HepG2 (cell line): Measurements from ENCODE around the gene MLYCD. TPM values are rescaled to one million over a fixed set of nuclear protein-coding genes. Genes with fewer than 3 reads are reported as not detected.

Experiments used
- CHCHD3 ChIP-seq: sonication (generic); formaldehyde crosslinking; IDR thresholded peaks from 2 replicates; pipeline ENCODE4 v1.8.0; 2022; ENCODE audit warnings: mild to moderate bottlenecking, missing genetic modification reagents, moderate library complexity
- KDM3A ChIP-seq: IDR thresholded peaks from 2 replicates; pipeline ENCODE4 v1.6.1; 2018; ENCODE audit warnings: low read depth, missing compliant biosample characterization
- MAZ ChIP-seq, 2 experiments: sonication (generic) in 1 of 2; formaldehyde crosslinking in 1 of 2; IDR thresholded peaks; 2 replicates each; pipeline versions ENCODE4 v1.5.0 to v1.6.1; 2012 to 2020; ENCODE audit warnings: low read depth in 2 of 2, mild to moderate bottlenecking in 2 of 2, borderline replicate concordance in 1 of 2, improper control_type of control experiment in 1 of 2, low read length in 1 of 2, missing genetic modification reagents in 1 of 2, moderate library complexity in 1 of 2
- RXRA ChIP-seq: sonication (generic); formaldehyde crosslinking; IDR thresholded peaks from 2 replicates; pipeline ENCODE4 v1.5.1; 2020; ENCODE audit warnings: missing genetic modification reagents
- ZNF143 ChIP-seq: sonication (generic); formaldehyde crosslinking; IDR thresholded peaks from 2 replicates; pipeline ENCODE4 v1.4.0; 2020; ENCODE audit warnings: missing genetic modification reagents
- ZSCAN20 ChIP-seq: sonication (generic); formaldehyde crosslinking; IDR thresholded peaks from 2 replicates; pipeline ENCODE4 v1.4.0; 2020; ENCODE audit warnings: missing genetic modification reagents, mild to moderate bottlenecking, borderline replicate concordance
- polyA plus RNA-seq, 8 experiments: library from polyadenylated mRNA; depleted of rRNA in 3 of 8; stranded (reverse) in 7 of 8; unstranded in 1 of 8; fragments of >200 nt; fragmentation: Illumina TruSeq in 4 of 8; extraction: Trizol in 4 of 8; gene quantifications; 2 replicates each; pipeline versions ENCODE4 v1.2.1 to v1.2.3, GENCODE V29; 2011 to 2016; ENCODE audit warnings: low read depth in 4 of 8, missing spikeins in 1 of 8, mixed read lengths in 1 of 8; ENCODE audit not compliant: insufficient read depth in 1 of 8
- total RNA-seq, 5 experiments: library from RNA; depleted of rRNA; stranded (reverse); fragments of >200 nt; fragmentation: Illumina TruSeq; extraction: Trizol; gene quantifications; 2 replicates each; pipeline ENCODE4 v1.2.3, GENCODE V29; 2016; ENCODE audit warnings: low read depth in 1 of 5
- TF ChIP-seq, protein P1 (sequence below): sonication (generic); formaldehyde crosslinking; IDR thresholded peaks from 2 replicates; pipeline ENCODE4 v1.4.0; 2020; ENCODE audit warnings: mild to moderate bottlenecking, missing genetic modification reagents
- TF ChIP-seq, protein P2 (sequence below): fragments of 450-650 bp; IDR thresholded peaks from 2 replicates; pipeline ENCODE4 v1.6.1; 2017; ENCODE audit warnings: mild to moderate bottlenecking
- TF ChIP-seq, protein P3 (sequence below): sonication (generic); formaldehyde crosslinking; IDR thresholded peaks from 2 replicates; pipeline ENCODE4; 2020; ENCODE audit warnings: missing genetic modification reagents, mild to moderate bottlenecking, borderline replicate concordance
- TF ChIP-seq, protein P4 (sequence below): sonication (generic); formaldehyde crosslinking; IDR thresholded peaks from 2 replicates; pipeline ENCODE4 v1.8.0; 2022; ENCODE audit warnings: mild to moderate bottlenecking, missing genetic modification reagents, borderline replicate concordance
- TF ChIP-seq, protein P5 (sequence below): sonication (generic); formaldehyde crosslinking; IDR thresholded peaks from 2 replicates; pipeline ENCODE4 v1.5.0; 2020; ENCODE audit warnings: mild to moderate bottlenecking, missing genetic modification reagents

Gene MLYCD
- total and polyA plus RNA-seq, 2 of the 13 experiments (the other 11 are each of a cell fraction or from before 2014, with no cell fraction given): 1.8 to 4.0 TPM

DNA sequence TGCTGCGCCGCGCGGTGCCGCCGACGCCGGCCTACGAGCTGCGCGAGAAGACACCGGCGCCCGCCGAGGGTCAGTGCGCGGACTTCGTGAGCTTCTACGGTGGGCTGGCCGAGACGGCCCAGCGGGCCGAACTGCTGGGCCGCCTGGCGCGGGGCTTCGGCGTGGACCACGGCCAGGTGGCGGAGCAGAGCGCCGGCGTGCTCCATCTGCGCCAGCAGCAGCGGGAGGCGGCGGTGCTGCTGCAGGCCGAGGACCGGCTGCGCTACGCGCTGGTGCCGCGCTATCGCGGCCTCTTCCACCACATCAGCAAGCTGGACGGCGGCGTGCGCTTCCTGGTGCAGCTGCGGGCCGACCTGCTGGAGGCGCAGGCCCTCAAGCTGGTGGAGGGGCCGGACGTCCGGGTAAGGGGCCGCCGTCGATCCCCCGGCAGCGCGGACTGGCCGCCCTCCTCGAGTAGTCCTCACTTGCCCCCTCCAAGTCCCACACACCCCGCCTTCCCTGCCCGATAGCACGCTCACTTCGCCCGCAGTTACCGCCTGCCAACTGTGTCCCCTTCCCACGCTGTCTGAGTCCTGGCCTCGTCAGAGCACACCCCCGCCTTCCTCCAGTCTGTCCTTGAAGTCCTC is 470 bp downstream of the MLYCD start (continued):
- TF ChIP-seq, protein P1, sequence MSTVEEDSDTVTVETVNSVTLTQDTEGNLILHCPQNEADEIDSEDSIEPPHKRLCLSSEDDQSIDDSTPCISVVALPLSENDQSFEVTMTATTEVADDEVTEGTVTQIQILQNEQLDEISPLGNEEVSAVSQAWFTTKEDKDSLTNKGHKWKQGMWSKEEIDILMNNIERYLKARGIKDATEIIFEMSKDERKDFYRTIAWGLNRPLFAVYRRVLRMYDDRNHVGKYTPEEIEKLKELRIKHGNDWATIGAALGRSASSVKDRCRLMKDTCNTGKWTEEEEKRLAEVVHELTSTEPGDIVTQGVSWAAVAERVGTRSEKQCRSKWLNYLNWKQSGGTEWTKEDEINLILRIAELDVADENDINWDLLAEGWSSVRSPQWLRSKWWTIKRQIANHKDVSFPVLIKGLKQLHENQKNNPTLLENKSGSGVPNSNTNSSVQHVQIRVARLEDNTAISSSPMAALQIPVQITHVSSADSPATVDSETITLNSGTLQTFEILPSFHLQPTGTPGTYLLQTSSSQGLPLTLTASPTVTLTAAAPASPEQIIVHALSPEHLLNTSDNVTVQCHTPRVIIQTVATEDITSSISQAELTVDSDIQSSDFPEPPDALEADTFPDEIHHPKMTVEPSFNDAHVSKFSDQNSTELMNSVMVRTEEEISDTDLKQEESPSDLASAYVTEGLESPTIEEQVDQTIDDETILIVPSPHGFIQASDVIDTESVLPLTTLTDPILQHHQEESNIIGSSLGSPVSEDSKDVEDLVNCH (CRISPR knock-in tag): no peak
- TF ChIP-seq KDM3A (CRISPR knock-in tag) (no peak), ZNF143 (CRISPR knock-in tag) (no peak; the same call in 1 of the 2 replicates), CHCHD3 (CRISPR knock-in tag) (no peak), ZSCAN20 (CRISPR knock-in tag) (0 out of 2 replicates have a peak, but pooled peaks have one; percentile 76), MAZ (IDR thresholded peaks at IDR 0.05; ENCODE audit: borderline replicate concordance, low read depth, low read length) (no peak), MAZ (CRISPR knock-in tag; IDR thresholded peaks at IDR 0.05; ENCODE audit: low read depth) (no peak), RXRA (0 out of 2 replicates have a peak, but pooled peaks have one; percentile 35)
- TF ChIP-seq, protein P2, sequence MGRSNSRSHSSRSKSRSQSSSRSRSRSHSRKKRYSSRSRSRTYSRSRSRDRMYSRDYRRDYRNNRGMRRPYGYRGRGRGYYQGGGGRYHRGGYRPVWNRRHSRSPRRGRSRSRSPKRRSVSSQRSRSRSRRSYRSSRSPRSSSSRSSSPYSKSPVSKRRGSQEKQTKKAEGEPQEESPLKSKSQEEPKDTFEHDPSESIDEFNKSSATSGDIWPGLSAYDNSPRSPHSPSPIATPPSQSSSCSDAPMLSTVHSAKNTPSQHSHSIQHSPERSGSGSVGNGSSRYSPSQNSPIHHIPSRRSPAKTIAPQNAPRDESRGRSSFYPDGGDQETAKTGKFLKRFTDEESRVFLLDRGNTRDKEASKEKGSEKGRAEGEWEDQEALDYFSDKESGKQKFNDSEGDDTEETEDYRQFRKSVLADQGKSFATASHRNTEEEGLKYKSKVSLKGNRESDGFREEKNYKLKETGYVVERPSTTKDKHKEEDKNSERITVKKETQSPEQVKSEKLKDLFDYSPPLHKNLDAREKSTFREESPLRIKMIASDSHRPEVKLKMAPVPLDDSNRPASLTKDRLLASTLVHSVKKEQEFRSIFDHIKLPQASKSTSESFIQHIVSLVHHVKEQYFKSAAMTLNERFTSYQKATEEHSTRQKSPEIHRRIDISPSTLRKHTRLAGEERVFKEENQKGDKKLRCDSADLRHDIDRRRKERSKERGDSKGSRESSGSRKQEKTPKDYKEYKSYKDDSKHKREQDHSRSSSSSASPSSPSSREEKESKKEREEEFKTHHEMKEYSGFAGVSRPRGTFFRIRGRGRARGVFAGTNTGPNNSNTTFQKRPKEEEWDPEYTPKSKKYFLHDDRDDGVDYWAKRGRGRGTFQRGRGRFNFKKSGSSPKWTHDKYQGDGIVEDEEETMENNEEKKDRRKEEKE: no peak
- TF ChIP-seq, protein P3, sequence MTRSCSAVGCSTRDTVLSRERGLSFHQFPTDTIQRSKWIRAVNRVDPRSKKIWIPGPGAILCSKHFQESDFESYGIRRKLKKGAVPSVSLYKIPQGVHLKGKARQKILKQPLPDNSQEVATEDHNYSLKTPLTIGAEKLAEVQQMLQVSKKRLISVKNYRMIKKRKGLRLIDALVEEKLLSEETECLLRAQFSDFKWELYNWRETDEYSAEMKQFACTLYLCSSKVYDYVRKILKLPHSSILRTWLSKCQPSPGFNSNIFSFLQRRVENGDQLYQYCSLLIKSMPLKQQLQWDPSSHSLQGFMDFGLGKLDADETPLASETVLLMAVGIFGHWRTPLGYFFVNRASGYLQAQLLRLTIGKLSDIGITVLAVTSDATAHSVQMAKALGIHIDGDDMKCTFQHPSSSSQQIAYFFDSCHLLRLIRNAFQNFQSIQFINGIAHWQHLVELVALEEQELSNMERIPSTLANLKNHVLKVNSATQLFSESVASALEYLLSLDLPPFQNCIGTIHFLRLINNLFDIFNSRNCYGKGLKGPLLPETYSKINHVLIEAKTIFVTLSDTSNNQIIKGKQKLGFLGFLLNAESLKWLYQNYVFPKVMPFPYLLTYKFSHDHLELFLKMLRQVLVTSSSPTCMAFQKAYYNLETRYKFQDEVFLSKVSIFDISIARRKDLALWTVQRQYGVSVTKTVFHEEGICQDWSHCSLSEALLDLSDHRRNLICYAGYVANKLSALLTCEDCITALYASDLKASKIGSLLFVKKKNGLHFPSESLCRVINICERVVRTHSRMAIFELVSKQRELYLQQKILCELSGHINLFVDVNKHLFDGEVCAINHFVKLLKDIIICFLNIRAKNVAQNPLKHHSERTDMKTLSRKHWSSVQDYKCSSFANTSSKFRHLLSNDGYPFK (CRISPR knock-in tag): 0 out of 2 replicates have a peak, but pooled peaks have one; percentile 29
- TF ChIP-seq, protein P4, sequence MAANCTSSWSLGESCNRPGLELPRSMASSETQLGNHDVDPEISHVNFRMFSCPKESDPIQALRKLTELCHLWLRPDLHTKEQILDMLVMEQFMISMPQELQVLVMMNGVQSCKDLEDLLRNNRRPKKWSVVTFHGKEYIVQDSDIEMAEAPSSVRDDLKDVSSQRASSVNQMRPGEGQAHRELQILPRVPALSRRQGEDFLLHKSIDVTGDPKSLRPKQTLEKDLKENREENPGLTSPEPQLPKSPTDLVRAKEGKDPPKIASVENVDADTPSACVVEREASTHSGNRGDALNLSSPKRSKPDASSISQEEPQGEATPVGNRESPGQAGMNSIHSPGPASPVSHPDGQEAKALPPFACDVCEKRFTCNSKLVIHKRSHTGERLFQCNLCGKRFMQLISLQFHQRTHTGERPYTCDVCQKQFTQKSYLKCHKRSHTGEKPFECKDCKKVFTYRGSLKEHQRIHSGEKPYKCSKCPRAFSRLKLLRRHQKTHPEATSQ (CRISPR knock-in tag): no peak
- TF ChIP-seq, protein P5, sequence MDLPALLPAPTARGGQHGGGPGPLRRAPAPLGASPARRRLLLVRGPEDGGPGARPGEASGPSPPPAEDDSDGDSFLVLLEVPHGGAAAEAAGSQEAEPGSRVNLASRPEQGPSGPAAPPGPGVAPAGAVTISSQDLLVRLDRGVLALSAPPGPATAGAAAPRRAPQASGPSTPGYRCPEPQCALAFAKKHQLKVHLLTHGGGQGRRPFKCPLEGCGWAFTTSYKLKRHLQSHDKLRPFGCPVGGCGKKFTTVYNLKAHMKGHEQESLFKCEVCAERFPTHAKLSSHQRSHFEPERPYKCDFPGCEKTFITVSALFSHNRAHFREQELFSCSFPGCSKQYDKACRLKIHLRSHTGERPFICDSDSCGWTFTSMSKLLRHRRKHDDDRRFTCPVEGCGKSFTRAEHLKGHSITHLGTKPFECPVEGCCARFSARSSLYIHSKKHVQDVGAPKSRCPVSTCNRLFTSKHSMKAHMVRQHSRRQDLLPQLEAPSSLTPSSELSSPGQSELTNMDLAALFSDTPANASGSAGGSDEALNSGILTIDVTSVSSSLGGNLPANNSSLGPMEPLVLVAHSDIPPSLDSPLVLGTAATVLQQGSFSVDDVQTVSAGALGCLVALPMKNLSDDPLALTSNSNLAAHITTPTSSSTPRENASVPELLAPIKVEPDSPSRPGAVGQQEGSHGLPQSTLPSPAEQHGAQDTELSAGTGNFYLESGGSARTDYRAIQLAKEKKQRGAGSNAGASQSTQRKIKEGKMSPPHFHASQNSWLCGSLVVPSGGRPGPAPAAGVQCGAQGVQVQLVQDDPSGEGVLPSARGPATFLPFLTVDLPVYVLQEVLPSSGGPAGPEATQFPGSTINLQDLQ (CRISPR knock-in tag): no peak
